GM23248 (cell line): ENCODE results near the gene MAN1A1. TPM values are rescaled to one million over a fixed set of nuclear protein-coding genes. Genes with fewer than 3 reads are reported as not detected.

Experiments used
- DNase-seq: peaks from one replicate; pipeline ENCODE4 v3.0.0-alpha.2; 2015
- H2AFZ ChIP-seq: fragments of 200-600 bp; sonication (generic); 2 replicates; pipeline ENCODE4 v1.6.1; 2016; ENCODE audit warnings: antibody characterized with exemption
- H3F3A ChIP-seq: fragments of 200-600 bp; sonication (generic); 2 replicates; pipeline ENCODE4 v1.6.1; 2016; ENCODE audit warnings: mild to moderate bottlenecking, antibody characterized with exemption, mixed run types; ENCODE audit not compliant: insufficient read depth
- H3K27ac ChIP-seq: fragments of 200-600 bp; sonication (generic); 2 replicates; pipeline ENCODE4 v1.5.1; 2016; ENCODE audit warnings: mild to moderate bottlenecking
- H3K27me3 ChIP-seq: fragments of 200-600 bp; sonication (generic); replicated peaks from 2 replicates; pipeline ENCODE4 v1.6.1; 2016; ENCODE audit warnings: mild to moderate bottlenecking; ENCODE audit not compliant: insufficient read depth
- H3K36me3 ChIP-seq: fragments of 200-600 bp; sonication (generic); 2 replicates; pipeline ENCODE4 v1.6.1; 2016; ENCODE audit warnings: low read depth, mild to moderate bottlenecking
- H3K4me1 ChIP-seq: fragments of 200-600 bp; sonication (generic); 2 replicates; pipeline ENCODE4 v1.6.1; 2016; ENCODE audit warnings: mild to moderate bottlenecking; ENCODE audit not compliant: insufficient read depth
- H3K4me2 ChIP-seq: fragments of 200-600 bp; sonication (generic); one replicate; pipeline ENCODE4 v1.6.1; 2016; ENCODE audit warnings: mild to moderate bottlenecking; ENCODE audit not compliant: unreplicated experiment
- H3K4me3 ChIP-seq: fragments of 200-600 bp; sonication (generic); 2 replicates; pipeline ENCODE4 v1.5.1; 2016; ENCODE audit warnings: mild to moderate bottlenecking
- H3K79me2 ChIP-seq: fragments of 200-600 bp; sonication (generic); 2 replicates; pipeline ENCODE4 v1.6.1; 2016; ENCODE audit warnings: mild to moderate bottlenecking; ENCODE audit not compliant: insufficient read depth
- H3K9ac ChIP-seq: fragments of 200-600 bp; sonication (generic); 2 replicates; pipeline ENCODE4 v1.6.1; 2016; ENCODE audit warnings: mild to moderate bottlenecking
- H3K9me2 ChIP-seq: fragments of 200-600 bp; sonication (generic); 2 replicates; pipeline ENCODE4 v1.6.1; 2016; ENCODE audit warnings: mixed run types, mild to moderate bottlenecking, moderate library complexity; ENCODE audit not compliant: insufficient read depth
- H3K9me3 ChIP-seq: fragments of 200-600 bp; sonication (generic); one replicate; pipeline ENCODE4 v1.6.1; 2017; ENCODE audit warnings: low read depth
- H4K20me1 ChIP-seq: fragments of 200-600 bp; sonication (generic); 2 replicates; pipeline ENCODE4 v1.6.0; 2016; ENCODE audit not compliant: insufficient read depth
- EZH2 ChIP-seq: fragments of 200-600 bp; sonication (generic); IDR thresholded peaks from 2 replicates; pipeline ENCODE4 v1.6.1; 2018; ENCODE audit warnings: antibody characterized with exemption, mild to moderate bottlenecking; ENCODE audit not compliant: insufficient read depth, poor library complexity, severe bottlenecking
- EZH2phosphoT487 ChIP-seq: fragments of 200-600 bp; sonication (generic); IDR thresholded peaks from 2 replicates; pipeline ENCODE4 v1.6.1; 2018; ENCODE audit warnings: antibody characterized with exemption, moderate library complexity, mild to moderate bottlenecking, low read depth; ENCODE audit not compliant: insufficient read depth
- WGBS, 2 experiments: methylation state at CpG; one replicate each; pipeline ENCODE4 v1.1.6; 2015 to 2017; ENCODE audit warnings: low lambda C conversion rate in 2 of 2, low coverage in 1 of 2; ENCODE audit errors: missing lambda C conversion rate in 2 of 2; 5-methylcytosine and 5-hydroxymethylcytosine counted together
- in situ Hi-C: fragments of 300-500 bp; cut with MboI; formaldehyde crosslinking; loops from 2 replicates; pipeline ENCODE4 v1.15.0; 2020
- polyA plus RNA-seq: library from polyadenylated mRNA; unstranded; fragments of >200 nt; fragmentation: Nextera tagmentation; extraction: Ambion mirVana; gene quantifications from 2 replicates; pipeline ENCODE4 v1.2.1, GENCODE V29; 2016
- total RNA-seq: library from RNA; depleted of rRNA; stranded (reverse); fragments of >200 nt; shearing (Covaris generic); gene quantifications from 2 replicates; pipeline ENCODE4 v1.2.3, GENCODE V29; 2014

MAN1A1 gene
- total and polyA plus RNA-seq, 2 experiments from 2014 or later = 9.8 to 33.4 TPM

DNA sequence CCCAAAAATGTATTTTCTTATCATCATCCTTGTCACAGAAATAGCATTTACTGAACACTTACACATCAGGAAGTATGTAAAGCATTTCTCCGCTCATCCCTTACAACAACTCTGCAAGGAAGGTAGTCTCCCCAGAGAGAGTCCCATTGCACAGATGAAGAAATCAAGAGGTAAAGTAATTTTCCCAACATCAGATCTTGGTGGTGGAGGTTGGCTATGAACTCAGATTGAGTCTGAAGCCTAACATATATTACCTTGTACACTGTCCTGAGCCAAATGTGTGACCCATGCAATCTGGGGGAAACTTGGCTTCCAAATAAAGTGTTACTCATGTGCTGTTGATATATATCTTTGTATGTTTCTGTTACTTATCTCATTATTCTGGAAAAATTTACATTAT is 31.4 kb downstream of the MAN1A1 start:
- H3K36me3 ChIP-seq = no peaks in the 10 kb centered on the region
- no peak overlapping the region for H3K4me3 ChIP-seq
- H3K4me2 ChIP-seq = no peak overlapping the region
- H3K27ac ChIP-seq = no peak overlapping the region
- no peak overlapping the region for H2AFZ ChIP-seq
- no peaks in the 10 kb centered on the region for H3K27me3 ChIP-seq
- in situ Hi-C loops = no loop called here
- 97 to 100% methylated on average over 1 of the region's 1 CpG for WGBS, 2 experiments
- H3K4me1 ChIP-seq = no peaks in the 10 kb centered on the region
- no peak for TF ChIP-seq EZH2
- no peak for TF ChIP-seq EZH2phosphoT487
- H3K79me2 ChIP-seq = peaks cover 5% of the 10 kb centered on the region; the same call in 1 of the 2 replicates
- H3K9me2 ChIP-seq = peaks cover 3% of the 10 kb centered on the region; the same call in 1 of the 2 replicates
- H3K9ac ChIP-seq = no peak overlapping the region
- no peaks in the 10 kb centered on the region for H3F3A ChIP-seq
- DNase-seq = no peak
- H4K20me1 ChIP-seq = no peaks in the 10 kb centered on the region
- no peaks in the 10 kb centered on the region for H3K9me3 ChIP-seq

DNA sequence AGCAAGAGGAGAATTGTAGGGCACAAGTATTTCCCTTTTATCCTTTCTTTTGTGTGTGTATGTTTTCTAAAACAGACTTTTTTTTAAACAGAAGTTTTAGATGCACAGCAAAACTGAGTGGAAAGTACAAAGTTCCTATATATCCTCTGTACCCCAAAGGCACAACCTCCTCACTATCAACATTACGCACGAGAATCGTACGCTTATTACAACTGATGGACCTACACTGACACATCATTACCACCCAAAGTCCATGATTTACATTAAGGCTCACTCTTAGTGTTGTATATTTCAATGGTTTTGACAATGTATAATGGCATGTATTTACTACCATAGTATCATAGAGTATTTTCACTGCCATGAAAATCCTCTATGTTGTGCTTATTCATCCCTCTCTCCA is 32.6 kb downstream of the MAN1A1 start:
- Histone ChIP-seq H3K4me3 (no peak overlapping the region), H3K9me3 (no peaks in the 10 kb centered on the region), H2AFZ (no peak overlapping the region), H3K9ac (no peak overlapping the region), H4K20me1 (no peaks in the 10 kb centered on the region), H3K36me3 (no peaks in the 10 kb centered on the region), H3F3A (no peaks in the 10 kb centered on the region), H3K4me1 (no peaks in the 10 kb centered on the region), H3K79me2 (peaks cover 5% of the 10 kb centered on the region; the same call in 1 of the 2 replicates), H3K27me3 (no peaks in the 10 kb centered on the region), H3K4me2 (no peak overlapping the region), H3K27ac (no peak overlapping the region), H3K9me2 (peaks cover 3% of the 10 kb centered on the region; the same call in 1 of the 2 replicates)
- in situ Hi-C loops = no loop called here
- 95 to 98% methylated on average over 4 of the region's 4 CpGs for WGBS, 2 experiments
- DNase-seq = no peak
- TF ChIP-seq EZH2 (no peak), EZH2phosphoT487 (no peak)

DNA sequence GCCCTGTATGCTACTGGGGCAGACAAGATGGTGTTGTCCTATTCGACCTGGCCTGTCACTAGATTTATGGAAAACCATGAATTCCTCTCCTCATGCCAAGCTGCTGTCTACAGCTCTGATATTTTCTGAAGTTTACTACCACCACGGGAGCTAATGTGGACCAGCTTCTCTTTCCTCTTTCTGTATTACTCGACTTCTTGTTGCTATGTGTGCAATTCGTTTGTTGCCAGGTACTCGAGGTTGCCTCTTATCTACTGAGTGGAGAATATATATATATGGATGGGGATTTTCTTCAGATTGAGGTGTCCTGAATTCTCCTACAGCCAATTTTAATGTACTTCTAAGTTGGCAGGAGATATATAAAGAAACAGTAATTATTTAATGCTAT is 34.7 kb downstream of the MAN1A1 start:
- 46 to 48% methylated on average over 5 of the region's 5 CpGs for WGBS, 2 experiments
- Histone ChIP-seq H3K9me3 (no peaks in the 10 kb centered on the region), H3K79me2 (no peaks in the 10 kb centered on the region), H3K27me3 (no peaks in the 10 kb centered on the region), H3K9me2 (peaks cover 4% of the 10 kb centered on the region; the same call in 1 of the 2 replicates), H3F3A (no peaks in the 10 kb centered on the region), H3K4me2 (no peak overlapping the region), H3K27ac (no peak overlapping the region), H3K9ac (no peak overlapping the region), H3K4me3 (no peak overlapping the region), H3K36me3 (no peaks in the 10 kb centered on the region), H2AFZ (0 out of 2 replicates have a peak overlapping the region, but pooled peaks have one; percentile 17), H4K20me1 (no peaks in the 10 kb centered on the region), H3K4me1 (no peaks in the 10 kb centered on the region)
- in situ Hi-C loops = no loop called here
- TF ChIP-seq EZH2 (no peak), EZH2phosphoT487 (no peak)
- DNase-seq = no peak

DNA sequence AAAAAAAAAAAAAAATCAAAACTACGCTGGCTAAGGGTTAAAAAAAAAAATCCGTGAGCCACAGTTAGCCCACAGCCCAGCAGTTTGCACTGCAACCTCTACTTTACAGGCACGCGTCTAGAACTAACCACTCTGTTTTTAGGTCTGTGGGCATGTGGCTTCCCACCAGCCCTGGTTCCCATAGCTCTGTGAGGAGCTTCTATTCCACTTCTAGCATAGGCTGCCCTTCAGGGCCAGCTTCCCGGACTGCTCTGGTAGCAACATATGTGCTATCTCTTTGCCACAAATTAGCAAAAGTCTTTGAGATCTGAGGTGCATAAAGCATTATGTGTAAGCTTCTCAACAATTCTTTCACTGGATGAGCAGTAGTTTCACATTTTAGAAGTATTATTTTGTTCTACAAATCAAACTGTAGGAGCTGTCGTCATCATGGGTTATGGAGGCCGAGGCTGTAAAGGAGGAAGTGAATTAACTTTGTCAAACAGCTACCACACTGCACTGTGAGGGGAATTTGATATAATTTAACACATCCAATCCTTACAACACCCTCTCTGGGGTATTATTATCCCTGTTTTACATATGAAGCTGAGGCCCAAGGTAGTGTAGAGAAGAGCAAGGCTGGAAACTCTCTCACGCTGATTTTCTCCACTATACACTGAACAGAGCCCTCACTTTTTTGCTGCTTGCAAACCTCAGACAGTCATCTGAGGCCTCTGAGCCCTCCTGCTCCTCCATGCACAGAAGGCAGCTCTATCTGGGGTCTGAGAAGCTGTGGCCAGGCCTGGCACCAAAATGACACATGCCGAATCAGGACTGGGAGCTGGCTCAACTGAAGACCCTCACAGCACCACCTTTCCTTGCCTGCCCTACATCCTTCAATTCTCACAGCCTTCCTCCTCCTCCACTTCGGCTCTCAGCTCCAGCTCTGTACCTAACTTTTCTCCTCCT is 35.4 kb downstream of the MAN1A1 start:
- Histone ChIP-seq H4K20me1 (no peaks in the 10 kb centered on the region), H3K27ac (no peak overlapping the region), H3K9ac (no peak overlapping the region), H3K4me2 (no peak overlapping the region), H2AFZ (0 out of 2 replicates have a peak overlapping the region, but pooled peaks have one; percentile 17), H3F3A (no peaks in the 10 kb centered on the region), H3K9me3 (no peaks in the 10 kb centered on the region), H3K4me1 (no peaks in the 10 kb centered on the region), H3K79me2 (no peaks in the 10 kb centered on the region), H3K36me3 (no peaks in the 10 kb centered on the region), H3K4me3 (no peak overlapping the region), H3K9me2 (peaks cover 7% of the 10 kb centered on the region; the same call in 1 of the 2 replicates), H3K27me3 (no peaks in the 10 kb centered on the region)
- WGBS, 2 experiments = 73 to 81% methylated on average over 10 of the region's 10 CpGs
- no peak for DNase-seq
- in situ Hi-C loops = no loop called here
- TF ChIP-seq EZH2phosphoT487 = no peak
- no peak for TF ChIP-seq EZH2
